HepG2 (cell line): Measurements from ENCODE around the gene POP5. TPM values are rescaled to one million over a fixed set of nuclear protein-coding genes. Genes with fewer than 3 reads are reported as not detected.

Experiments
- CAMTA2 ChIP-seq: sonication (generic); formaldehyde crosslinking; IDR thresholded peaks from 2 replicates; pipeline ENCODE4 v1.4.0; 2020; ENCODE audit warnings: mild to moderate bottlenecking, missing genetic modification reagents, borderline replicate concordance
- CEBPB ChIP-seq: IDR thresholded peaks from 2 replicates; pipeline ENCODE4 v1.6.1; 2011; ENCODE audit warnings: low read depth, low read length, improper control_type of control experiment, borderline replicate concordance
- CREM ChIP-seq, 2 experiments: sonication (generic) in 1 of 2; formaldehyde crosslinking in 1 of 2; IDR thresholded peaks; 2 replicates each; pipeline versions ENCODE4 v1.4.0 to v1.6.1; 2016 to 2020; ENCODE audit warnings: antibody characterized with exemption in 1 of 2, mild to moderate bottlenecking in 1 of 2, missing genetic modification reagents in 1 of 2
- KAT7 ChIP-seq: IDR thresholded peaks from 2 replicates; pipeline ENCODE4 v1.6.1; 2018; ENCODE audit warnings: borderline replicate concordance, missing compliant biosample characterization
- KDM5A ChIP-seq: fragments of 200-600 bp; sonication (generic); IDR thresholded peaks from 2 replicates; pipeline ENCODE4 v1.7.0; 2018; ENCODE audit warnings: antibody characterized with exemption, mild to moderate bottlenecking, low read length, borderline replicate concordance
- KLF16 ChIP-seq, 2 experiments: sonication (generic) in 1 of 2; formaldehyde crosslinking in 1 of 2; IDR thresholded peaks; 2 replicates each; pipeline versions ENCODE4 v1.6.1 to v1.8.0; 2016 to 2023; ENCODE audit warnings: missing genetic modification reagents in 2 of 2, missing compliant biosample characterization in 1 of 2
- KLF9 ChIP-seq: IDR thresholded peaks from 2 replicates; pipeline ENCODE4 v1.6.1; 2016; ENCODE audit warnings: low read depth
- MIER3 ChIP-seq: IDR thresholded peaks from 2 replicates; pipeline ENCODE4 v1.6.1; 2016; ENCODE audit warnings: missing compliant biosample characterization, borderline replicate concordance
- MTF2 ChIP-seq: sonication (generic); formaldehyde crosslinking; IDR thresholded peaks from 2 replicates; pipeline ENCODE4 v1.5.0; 2020; ENCODE audit warnings: missing genetic modification reagents, borderline replicate concordance
- NFE2 ChIP-seq: sonication (generic); formaldehyde crosslinking; IDR thresholded peaks from 2 replicates; pipeline ENCODE4 v1.4.0; 2020; ENCODE audit warnings: missing genetic modification reagents
- PAX8 ChIP-seq: sonication (generic); formaldehyde crosslinking; IDR thresholded peaks from 2 replicates; pipeline ENCODE4 v1.8.0; 2022; ENCODE audit warnings: mild to moderate bottlenecking, missing genetic modification reagents, borderline replicate concordance
- SMAD1 ChIP-seq: sonication (generic); formaldehyde crosslinking; IDR thresholded peaks from 2 replicates; pipeline ENCODE4 v1.4.0; 2020; ENCODE audit warnings: missing genetic modification reagents, low read depth, mild to moderate bottlenecking, borderline replicate concordance
- THRA ChIP-seq: sonication (generic); formaldehyde crosslinking; IDR thresholded peaks from 2 replicates; pipeline ENCODE4 v1.4.0; 2020; ENCODE audit warnings: missing genetic modification reagents, borderline replicate concordance
- U2AF1 ChIP-seq: fragments of 200-400 bp; formaldehyde crosslinking; optimal IDR thresholded peaks from 2 replicates; pipeline ENCODE3; 2017; ENCODE audit warnings: mild to moderate bottlenecking, low read depth, low read length
- ZNF143 ChIP-seq: sonication (generic); formaldehyde crosslinking; IDR thresholded peaks from 2 replicates; pipeline ENCODE4 v1.4.0; 2020; ENCODE audit warnings: missing genetic modification reagents
- ZNF17 ChIP-seq: sonication (generic); formaldehyde crosslinking; IDR thresholded peaks from 2 replicates; pipeline ENCODE4 v1.5.0; 2020; ENCODE audit warnings: mild to moderate bottlenecking, missing genetic modification reagents
- ZNF543 ChIP-seq: sonication (generic); formaldehyde crosslinking; IDR thresholded peaks from 2 replicates; pipeline ENCODE4 v1.4.0; 2020; ENCODE audit warnings: mild to moderate bottlenecking, missing genetic modification reagents
- polyA plus RNA-seq, 8 experiments: library from polyadenylated mRNA; depleted of rRNA in 3 of 8; stranded (reverse) in 7 of 8; unstranded in 1 of 8; fragments of >200 nt; fragmentation: Illumina TruSeq in 4 of 8; extraction: Trizol in 4 of 8; gene quantifications; 2 replicates each; pipeline versions ENCODE4 v1.2.1 to v1.2.3, GENCODE V29; 2011 to 2016; ENCODE audit warnings: low read depth in 4 of 8, missing spikeins in 1 of 8, mixed read lengths in 1 of 8; ENCODE audit not compliant: insufficient read depth in 1 of 8
- total RNA-seq, 5 experiments: library from RNA; depleted of rRNA; stranded (reverse); fragments of >200 nt; fragmentation: Illumina TruSeq; extraction: Trizol; gene quantifications; 2 replicates each; pipeline ENCODE4 v1.2.3, GENCODE V29; 2016; ENCODE audit warnings: low read depth in 1 of 5
- TF ChIP-seq, protein P1 (sequence below): sonication (generic); formaldehyde crosslinking; IDR thresholded peaks from 2 replicates; pipeline ENCODE4 v1.4.0; 2020; ENCODE audit warnings: mild to moderate bottlenecking, missing genetic modification reagents
- TF ChIP-seq, protein P2 (sequence below): sonication (generic); formaldehyde crosslinking; IDR thresholded peaks from 2 replicates; pipeline ENCODE4 v1.4.0; 2020; ENCODE audit warnings: missing genetic modification reagents
- TF ChIP-seq, protein P3 (sequence below): IDR thresholded peaks from 2 replicates; pipeline ENCODE4 v1.6.1; 2016

POP5 gene
- total and polyA plus RNA-seq, 2 of the 13 experiments (the other 11 are each of a cell fraction or from before 2014, with no cell fraction given): 45.6 to 61.3 TPM

DNA sequence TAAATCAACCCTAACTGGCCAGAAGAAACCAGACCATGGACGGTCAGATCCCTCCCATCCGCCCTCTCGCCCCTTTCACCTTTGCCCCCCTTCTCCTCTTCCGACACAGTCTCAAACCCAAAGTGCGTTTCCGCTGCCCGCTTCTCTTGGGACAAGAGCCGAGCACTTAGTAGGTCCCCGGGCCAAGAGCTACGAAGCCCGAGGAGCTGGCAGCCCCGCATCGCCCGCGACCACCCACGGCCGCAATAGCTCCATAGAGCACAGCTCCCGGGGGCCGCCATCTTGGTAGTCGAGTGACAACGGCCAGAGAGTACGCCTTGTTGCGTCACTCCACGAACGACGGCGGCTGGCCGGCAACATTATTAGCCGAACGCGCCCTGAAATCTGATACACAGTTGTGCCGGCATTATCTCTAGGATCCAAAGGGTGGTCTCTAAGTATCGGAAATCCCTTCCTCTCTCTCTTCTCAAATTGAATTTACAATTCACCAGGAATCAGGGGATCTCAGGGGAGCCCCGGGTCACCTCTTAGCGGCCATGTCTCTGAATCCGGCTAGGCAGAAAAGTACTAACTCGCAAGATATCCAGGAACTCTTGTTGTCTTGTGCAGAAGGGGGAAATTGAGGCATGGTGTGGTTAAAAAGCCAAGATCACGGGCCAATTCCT lies 52.2 kb downstream of the POP5 start, which contains the start of gene COQ5 (continued):
- no peak; the same call in 1 of the 2 replicates for TF ChIP-seq MIER3 (CRISPR knock-in tag)
- TF ChIP-seq, protein P1, sequence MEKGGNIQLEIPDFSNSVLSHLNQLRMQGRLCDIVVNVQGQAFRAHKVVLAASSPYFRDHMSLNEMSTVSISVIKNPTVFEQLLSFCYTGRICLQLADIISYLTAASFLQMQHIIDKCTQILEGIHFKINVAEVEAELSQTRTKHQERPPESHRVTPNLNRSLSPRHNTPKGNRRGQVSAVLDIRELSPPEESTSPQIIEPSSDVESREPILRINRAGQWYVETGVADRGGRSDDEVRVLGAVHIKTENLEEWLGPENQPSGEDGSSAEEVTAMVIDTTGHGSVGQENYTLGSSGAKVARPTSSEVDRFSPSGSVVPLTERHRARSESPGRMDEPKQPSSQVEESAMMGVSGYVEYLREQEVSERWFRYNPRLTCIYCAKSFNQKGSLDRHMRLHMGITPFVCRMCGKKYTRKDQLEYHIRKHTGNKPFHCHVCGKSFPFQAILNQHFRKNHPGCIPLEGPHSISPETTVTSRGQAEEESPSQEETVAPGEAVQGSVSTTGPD (CRISPR knock-in tag): no peak
- TF ChIP-seq CREM (IDR thresholded peaks at IDR 0.05): peak; percentile 92
- peak; percentile 42; the same call in 1 of the 2 replicates for TF ChIP-seq CREM (CRISPR knock-in tag; IDR thresholded peaks at IDR 0.05)
- TF ChIP-seq KDM5A: peak; percentile 90
- peak; percentile 75; the same call in 1 of the 2 replicates for TF ChIP-seq PAX8 (CRISPR knock-in tag)
- no peak for TF ChIP-seq ZNF17 (CRISPR knock-in tag)
- TF ChIP-seq NFE2 (CRISPR knock-in tag): no peak
- peak; percentile 68; the same call in 1 of the 2 replicates for TF ChIP-seq ZNF143 (CRISPR knock-in tag)
- TF ChIP-seq CEBPB: peak; percentile 97
- TF ChIP-seq U2AF1: no peak
- peak; percentile 41; the same call in 1 of the 2 replicates for TF ChIP-seq MTF2 (CRISPR knock-in tag)
- peak; percentile 59; the same call in 1 of the 2 replicates for TF ChIP-seq ZNF543 (CRISPR knock-in tag)
- TF ChIP-seq, protein P2, sequence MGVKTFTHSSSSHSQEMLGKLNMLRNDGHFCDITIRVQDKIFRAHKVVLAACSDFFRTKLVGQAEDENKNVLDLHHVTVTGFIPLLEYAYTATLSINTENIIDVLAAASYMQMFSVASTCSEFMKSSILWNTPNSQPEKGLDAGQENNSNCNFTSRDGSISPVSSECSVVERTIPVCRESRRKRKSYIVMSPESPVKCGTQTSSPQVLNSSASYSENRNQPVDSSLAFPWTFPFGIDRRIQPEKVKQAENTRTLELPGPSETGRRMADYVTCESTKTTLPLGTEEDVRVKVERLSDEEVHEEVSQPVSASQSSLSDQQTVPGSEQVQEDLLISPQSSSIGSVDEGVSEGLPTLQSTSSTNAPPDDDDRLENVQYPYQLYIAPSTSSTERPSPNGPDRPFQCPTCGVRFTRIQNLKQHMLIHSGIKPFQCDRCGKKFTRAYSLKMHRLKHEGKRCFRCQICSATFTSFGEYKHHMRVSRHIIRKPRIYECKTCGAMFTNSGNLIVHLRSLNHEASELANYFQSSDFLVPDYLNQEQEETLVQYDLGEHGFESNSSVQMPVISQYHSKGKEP (CRISPR knock-in tag): no peak
- TF ChIP-seq KAT7 (CRISPR knock-in tag): no peak; the same call in 1 of the 2 replicates
- TF ChIP-seq, protein P3, sequence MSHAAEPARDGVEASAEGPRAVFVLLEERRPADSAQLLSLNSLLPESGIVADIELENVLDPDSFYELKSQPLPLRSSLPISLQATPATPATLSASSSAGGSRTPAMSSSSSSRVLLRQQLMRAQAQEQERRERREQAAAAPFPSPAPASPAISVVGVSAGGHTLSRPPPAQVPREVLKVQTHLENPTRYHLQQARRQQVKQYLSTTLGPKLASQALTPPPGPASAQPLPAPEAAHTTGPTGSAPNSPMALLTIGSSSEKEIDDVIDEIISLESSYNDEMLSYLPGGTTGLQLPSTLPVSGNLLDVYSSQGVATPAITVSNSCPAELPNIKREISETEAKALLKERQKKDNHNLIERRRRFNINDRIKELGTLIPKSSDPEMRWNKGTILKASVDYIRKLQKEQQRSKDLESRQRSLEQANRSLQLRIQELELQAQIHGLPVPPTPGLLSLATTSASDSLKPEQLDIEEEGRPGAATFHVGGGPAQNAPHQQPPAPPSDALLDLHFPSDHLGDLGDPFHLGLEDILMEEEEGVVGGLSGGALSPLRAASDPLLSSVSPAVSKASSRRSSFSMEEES (CRISPR knock-in tag): 0 out of 2 replicates have a peak, but pooled peaks have one; percentile 24
- TF ChIP-seq KLF16 (CRISPR knock-in tag; IDR thresholded peaks at IDR 0.05): peak in 1 of 2 experiments; percentile 75; a peak in 1 of 4 replicates
- TF ChIP-seq CAMTA2 (CRISPR knock-in tag): peak; percentile 74; the same call in 1 of the 2 replicates
- TF ChIP-seq THRA: peak; percentile 54; the same call in 1 of the 2 replicates
- TF ChIP-seq KLF9: no peak
- peak; percentile 36; the same call in 1 of the 2 replicates for TF ChIP-seq SMAD1 (CRISPR knock-in tag)
